Mesothelial cell of epicardium (in vitro differentiated cells): ENCODE results near the gene ARHGEF19. TPM values are rescaled to one million over a fixed set of nuclear protein-coding genes. Genes with fewer than 3 reads are reported as not detected.

Source experiments
- DNase-seq, 2 experiments: peaks; one replicate each; pipeline ENCODE4 v3.0.0; 2021; ENCODE audit warnings: low spot score in 2 of 2; ENCODE audit not compliant: unreplicated experiment in 2 of 2
- H3K27ac Mint-ChIP-seq: 2 replicates; pipeline ENCODE4 v1.8.0; 2021; ENCODE audit warnings: mixed read lengths
- H3K27me3 Mint-ChIP-seq: 2 replicates; pipeline ENCODE4 v1.8.0; 2021; ENCODE audit warnings: low read depth, mixed read lengths
- H3K36me3 Mint-ChIP-seq: 2 replicates; pipeline ENCODE4 v1.8.0; 2021; ENCODE audit warnings: mixed read lengths
- H3K4me1 Mint-ChIP-seq: 2 replicates; pipeline ENCODE4 v1.8.0; 2021; ENCODE audit warnings: mixed read lengths
- H3K4me3 Mint-ChIP-seq: 2 replicates; pipeline ENCODE4 v1.8.0; 2021; ENCODE audit warnings: mild to moderate bottlenecking, moderate library complexity, mixed read lengths
- H3K9me3 Mint-ChIP-seq: 2 replicates; pipeline ENCODE4 v1.8.0; 2021; ENCODE audit warnings: mixed read lengths
- total RNA-seq: library from RNA; stranded (reverse); gene quantifications from 3 replicates; pipeline ENCODE4 v1.2.1, GENCODE V29; 2021
- TF ChIP-seq, protein P1 (sequence below): fragments of 200-600 bp; sonication (generic); IDR thresholded peaks from one replicate; pipeline ENCODE4 v1.5.0; 2021; ENCODE audit warnings: antibody characterized with exemption; ENCODE audit not compliant: unreplicated experiment

ARHGEF19 gene
- total RNA-seq, 1 donor from 2014 or later = 86.6 TPM

DNA sequence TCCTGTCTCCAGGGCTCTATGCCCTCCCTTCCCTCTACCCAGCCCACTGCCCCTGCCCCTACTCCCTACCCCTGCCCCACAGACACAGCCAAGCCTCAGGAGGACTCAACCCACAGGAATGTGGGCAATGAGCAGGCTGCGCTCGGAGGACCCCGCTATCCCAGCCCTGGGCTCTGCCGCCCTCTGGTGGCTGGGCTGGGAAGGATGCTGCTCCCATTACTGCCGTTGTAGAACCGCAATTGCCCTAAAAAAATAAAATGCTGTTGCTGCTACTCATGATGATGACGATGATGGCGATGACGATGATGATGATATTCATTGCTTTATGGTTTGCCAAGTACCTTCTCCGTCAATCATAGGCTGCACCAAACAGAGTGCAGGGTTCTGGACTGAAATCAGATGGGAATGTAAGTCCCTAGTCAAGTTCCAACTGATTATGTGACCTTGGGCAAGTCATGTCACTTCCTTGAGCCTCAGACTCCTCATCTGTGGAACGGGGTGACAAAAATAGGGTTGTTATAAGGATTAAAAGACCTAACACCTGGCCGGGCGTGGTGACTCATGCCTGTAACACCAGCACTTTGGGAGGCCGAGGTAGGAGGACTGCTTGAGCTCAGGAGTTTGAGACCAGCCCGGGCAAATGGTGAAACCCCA is 24.6 kb downstream of the ARHGEF19 start:
- H3K27me3 Mint-ChIP-seq = no peaks in the 10 kb centered on the region
- TF ChIP-seq, protein P1, sequence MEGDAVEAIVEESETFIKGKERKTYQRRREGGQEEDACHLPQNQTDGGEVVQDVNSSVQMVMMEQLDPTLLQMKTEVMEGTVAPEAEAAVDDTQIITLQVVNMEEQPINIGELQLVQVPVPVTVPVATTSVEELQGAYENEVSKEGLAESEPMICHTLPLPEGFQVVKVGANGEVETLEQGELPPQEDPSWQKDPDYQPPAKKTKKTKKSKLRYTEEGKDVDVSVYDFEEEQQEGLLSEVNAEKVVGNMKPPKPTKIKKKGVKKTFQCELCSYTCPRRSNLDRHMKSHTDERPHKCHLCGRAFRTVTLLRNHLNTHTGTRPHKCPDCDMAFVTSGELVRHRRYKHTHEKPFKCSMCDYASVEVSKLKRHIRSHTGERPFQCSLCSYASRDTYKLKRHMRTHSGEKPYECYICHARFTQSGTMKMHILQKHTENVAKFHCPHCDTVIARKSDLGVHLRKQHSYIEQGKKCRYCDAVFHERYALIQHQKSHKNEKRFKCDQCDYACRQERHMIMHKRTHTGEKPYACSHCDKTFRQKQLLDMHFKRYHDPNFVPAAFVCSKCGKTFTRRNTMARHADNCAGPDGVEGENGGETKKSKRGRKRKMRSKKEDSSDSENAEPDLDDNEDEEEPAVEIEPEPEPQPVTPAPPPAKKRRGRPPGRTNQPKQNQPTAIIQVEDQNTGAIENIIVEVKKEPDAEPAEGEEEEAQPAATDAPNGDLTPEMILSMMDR = peak; percentile 93
- peaks cover 15% of the 10 kb centered on the region for H3K4me1 Mint-ChIP-seq
- no peak overlapping the region for H3K4me3 Mint-ChIP-seq
- H3K36me3 Mint-ChIP-seq = no peaks in the 10 kb centered on the region
- no peaks in the 10 kb centered on the region for H3K9me3 Mint-ChIP-seq
- peak; percentile 71 to 91 for DNase-seq
- no peak overlapping the region for H3K27ac Mint-ChIP-seq

DNA sequence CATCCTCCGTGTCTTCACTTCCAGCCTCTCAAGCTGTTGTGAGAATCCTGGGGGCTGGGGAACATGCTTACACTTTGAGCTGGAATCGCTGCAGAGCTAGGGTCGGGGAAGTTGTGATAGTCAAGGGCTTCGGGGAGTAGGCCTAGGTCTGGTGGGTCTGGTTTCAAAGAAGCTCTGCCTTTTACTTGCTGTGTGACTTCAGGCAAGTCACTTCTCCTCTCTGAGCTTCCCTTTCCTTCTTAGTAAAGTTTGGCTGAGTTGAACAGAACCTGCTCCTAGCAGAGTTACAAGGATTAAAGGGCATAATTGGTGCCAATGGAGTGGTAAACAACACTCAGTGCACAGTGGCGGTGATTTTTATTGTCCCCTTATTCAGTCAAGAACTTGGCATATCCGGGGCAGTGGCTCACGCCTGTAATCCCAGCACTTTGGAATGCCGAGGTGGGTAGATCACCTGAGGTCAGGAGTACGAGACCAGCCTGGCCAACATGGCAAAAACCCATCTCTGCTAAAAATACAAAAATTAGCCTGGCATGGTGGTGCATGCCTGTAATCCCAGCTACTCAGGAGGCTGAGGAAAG is 25.7 kb downstream of the ARHGEF19 start:
- Mint-ChIP-seq H3K27ac (no peak overlapping the region), H3K4me1 (peaks cover 22% of the 10 kb centered on the region), H3K4me3 (no peak overlapping the region), H3K27me3 (no peaks in the 10 kb centered on the region), H3K9me3 (no peaks in the 10 kb centered on the region), H3K36me3 (no peaks in the 10 kb centered on the region)
- TF ChIP-seq, protein P1 = no peak
- DNase-seq = no peak

DNA sequence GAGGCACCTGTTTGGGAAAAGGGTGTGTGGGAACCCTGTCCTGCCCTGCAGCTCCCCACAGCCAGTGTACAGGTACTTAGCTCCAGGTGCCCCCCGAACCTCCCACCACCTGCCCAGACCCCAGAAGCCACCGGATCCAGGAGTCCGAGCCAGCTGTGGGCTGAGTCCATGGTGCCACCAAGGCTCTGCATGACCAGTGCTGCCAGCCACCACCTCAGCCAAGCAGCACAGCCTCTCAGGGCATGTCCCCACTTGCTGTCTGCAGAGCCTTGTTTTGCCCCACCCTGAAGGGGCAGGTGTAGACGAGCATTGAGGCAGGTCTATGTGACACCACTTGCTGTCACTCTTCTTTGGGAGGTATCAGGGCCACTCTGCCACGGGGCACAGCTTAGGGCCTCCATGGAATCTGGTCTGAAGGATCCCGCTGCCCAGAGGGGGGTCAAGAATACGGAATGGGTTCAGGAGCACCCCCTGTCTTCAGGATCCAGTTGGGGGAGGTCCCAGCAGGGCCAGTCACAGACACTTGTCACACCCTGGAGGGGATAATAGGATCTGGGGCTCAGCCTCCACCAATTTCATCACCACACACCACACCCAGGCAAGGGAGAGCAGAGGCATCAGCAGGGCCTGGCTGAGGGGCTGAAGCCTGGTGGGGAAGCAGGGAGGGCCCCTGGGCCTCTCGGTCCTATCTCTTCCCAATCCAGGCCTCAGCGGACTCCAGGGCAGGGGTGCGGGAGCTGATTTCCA is 27.7 kb downstream of the ARHGEF19 start:
- TF ChIP-seq, protein P1 = no peak
- H3K4me3 Mint-ChIP-seq = no peak overlapping the region
- no peak for DNase-seq
- H3K4me1 Mint-ChIP-seq = peaks cover 24% of the 10 kb centered on the region
- H3K27ac Mint-ChIP-seq = no peak overlapping the region
- no peaks in the 10 kb centered on the region for H3K9me3 Mint-ChIP-seq
- no peaks in the 10 kb centered on the region for H3K27me3 Mint-ChIP-seq
- H3K36me3 Mint-ChIP-seq = no peaks in the 10 kb centered on the region

DNA sequence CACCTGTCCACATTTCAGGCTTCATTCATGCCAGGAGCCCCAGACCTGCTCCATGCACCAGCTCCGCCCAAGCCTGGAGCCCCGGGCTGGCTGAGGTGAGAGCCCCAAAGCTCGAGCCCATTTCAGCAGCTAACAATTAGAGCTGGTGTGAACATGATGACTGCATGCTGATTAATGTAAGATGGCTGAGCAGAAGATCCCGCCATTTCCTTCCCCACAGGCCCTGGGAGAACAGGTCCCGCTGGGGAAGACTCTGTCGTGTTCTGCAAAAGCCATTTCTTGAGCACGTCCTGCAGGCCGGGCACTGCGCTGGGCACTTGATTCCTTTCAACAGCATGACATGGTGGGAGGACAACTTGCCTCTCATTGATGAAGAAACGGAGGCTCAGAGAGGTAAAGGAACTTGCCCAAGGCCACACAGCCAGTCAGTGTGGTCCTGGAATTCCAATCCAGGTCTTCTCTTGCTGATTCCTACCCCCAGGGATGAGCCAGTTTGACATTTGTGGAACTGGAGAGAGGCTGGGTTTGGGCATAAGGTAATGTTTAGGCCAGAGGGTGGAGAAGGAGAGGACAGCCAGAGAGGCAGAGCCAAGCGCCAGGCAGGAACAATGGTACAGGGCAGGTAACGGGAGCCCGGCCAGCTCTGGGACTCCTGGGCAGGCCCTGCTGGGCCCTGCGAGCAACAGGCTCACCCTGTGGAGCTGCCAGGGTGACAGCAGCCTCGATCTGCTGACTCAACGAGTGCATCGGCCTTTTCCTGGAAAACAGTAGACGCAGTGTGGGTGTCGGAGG is 28.5 kb downstream of the ARHGEF19 start:
- peaks cover 24% of the 10 kb centered on the region for H3K4me1 Mint-ChIP-seq

DNA sequence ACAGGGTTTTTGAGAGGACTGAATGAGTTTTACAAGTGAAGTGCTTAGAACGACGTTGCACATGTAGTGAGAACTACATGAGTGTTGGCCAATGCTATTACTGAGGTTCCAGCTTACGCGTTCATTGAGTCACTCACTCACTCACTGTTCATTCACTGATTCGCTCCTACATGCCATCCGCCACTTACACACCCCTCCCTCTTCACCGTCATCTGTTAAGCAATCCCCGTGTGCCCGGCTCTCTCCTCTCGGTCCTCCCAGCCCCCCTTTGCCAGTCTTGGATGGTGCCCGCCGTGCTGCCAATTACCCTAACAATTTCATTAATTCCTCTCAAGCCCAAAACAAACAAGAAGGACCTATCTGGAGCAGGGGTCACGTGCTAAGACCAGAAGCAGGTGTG is 29.3 kb downstream of the ARHGEF19 start:
- H3K4me3 Mint-ChIP-seq = no peak overlapping the region
- DNase-seq = no peak
- H3K27ac Mint-ChIP-seq = peak overlapping the region; percentile 58
- H3K4me1 Mint-ChIP-seq = peaks cover 28% of the 10 kb centered on the region
- no peaks in the 10 kb centered on the region for H3K36me3 Mint-ChIP-seq
- TF ChIP-seq, protein P1 = no peak
- no peaks in the 10 kb centered on the region for H3K27me3 Mint-ChIP-seq
- H3K9me3 Mint-ChIP-seq = no peaks in the 10 kb centered on the region

More for the DNA sequence above, 28.5 kb downstream of the ARHGEF19 start:
- no peak for DNase-seq
- Mint-ChIP-seq H3K9me3 (no peaks in the 10 kb centered on the region), H3K27me3 (no peaks in the 10 kb centered on the region), H3K4me3 (no peak overlapping the region), H3K36me3 (no peaks in the 10 kb centered on the region), H3K27ac (no peak overlapping the region)
- TF ChIP-seq, protein P1 = no peak
